C4-2B (cell line): Measurements from ENCODE around the gene HS2ST1.

Experiments used
- H3K27ac ChIP-seq: fragments of 450-650 bp; 2 replicates; pipeline ENCODE4 v1.5.1; 2017
- CTCF ChIP-seq: fragments of 450-650 bp; conservative IDR thresholded peaks from 2 replicates; pipeline ENCODE4 v1.5.1; 2017; ENCODE audit warnings: mild to moderate bottlenecking
- ZFX ChIP-seq: fragments of 450-650 bp; IDR thresholded peaks from 2 replicates; pipeline ENCODE4 v1.6.1; 2017

Gene HS2ST1

DNA sequence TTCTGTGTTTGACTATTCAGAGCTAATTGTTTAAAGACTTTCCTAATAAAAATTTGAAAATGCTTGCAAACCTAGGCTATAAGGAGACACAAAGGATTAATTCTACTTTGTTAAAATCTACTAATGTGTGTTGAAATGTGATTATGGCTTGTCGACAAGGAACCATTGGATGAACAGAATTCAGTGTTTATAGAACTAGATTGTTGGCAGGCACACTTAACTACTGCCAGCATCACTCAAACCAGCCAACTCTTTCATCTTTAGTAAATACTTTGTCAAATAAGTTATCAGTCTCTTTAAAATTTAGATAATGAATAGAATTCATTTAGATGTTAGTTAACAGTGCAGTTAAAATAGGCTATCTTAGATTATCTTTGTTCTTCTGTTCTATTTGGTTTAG is 27.6 kb downstream of the HS2ST1 start:
- H3K27ac ChIP-seq: no peak overlapping the region
- no peak for TF ChIP-seq CTCF
- TF ChIP-seq ZFX: no peak

- TF ChIP-seq CTCF (no peak), ZFX (no peak)
Observed at GRCh38 chr1:86942743-86943142, 28.3 kb downstream of the HS2ST1 start.

GRCh38 chr1:86948212-86948611 is 33.8 kb downstream of the HS2ST1 start:
- H3K27ac ChIP-seq: no peak overlapping the region
- no peak for TF ChIP-seq CTCF
- TF ChIP-seq ZFX: no peak

More at GRCh38 chr1:86942743-86943142, 28.3 kb downstream of the HS2ST1 start:
- H3K27ac ChIP-seq: no peak overlapping the region

DNA sequence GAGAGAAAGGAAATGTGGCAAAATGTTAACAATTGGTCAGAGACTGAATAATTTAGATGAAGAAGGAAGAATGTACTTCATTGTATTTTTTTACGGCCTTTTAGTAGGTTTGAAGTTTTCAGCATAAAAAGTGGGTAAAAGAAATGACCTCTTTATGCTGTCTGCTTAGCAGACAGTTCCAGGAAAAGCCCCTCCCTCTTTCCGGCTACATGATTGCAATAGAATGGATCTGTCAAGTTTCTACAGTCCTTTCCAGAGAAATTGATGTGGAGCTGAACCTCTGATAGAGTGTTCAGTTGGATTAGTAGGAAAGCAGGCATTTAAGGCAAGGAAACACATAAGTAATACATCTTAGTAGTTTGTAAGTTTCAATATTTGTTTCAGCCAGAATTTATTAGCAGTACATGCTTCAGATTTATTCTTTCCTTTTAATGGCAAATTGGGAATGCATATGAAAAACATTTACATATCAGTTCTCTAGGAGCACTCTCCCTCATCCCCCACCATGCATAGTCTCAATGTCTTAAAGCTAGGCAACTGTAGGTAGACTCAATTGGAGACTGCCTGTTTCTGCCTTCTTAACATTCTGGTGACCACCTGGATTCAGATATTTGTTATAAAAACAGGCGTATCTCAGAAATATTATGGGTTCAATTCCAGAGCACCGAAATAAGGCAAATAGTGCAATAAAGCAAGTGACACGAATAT is 36.4 kb downstream of the HS2ST1 start:
- no peak overlapping the region for H3K27ac ChIP-seq
- TF ChIP-seq CTCF (no peak), ZFX (no peak)

DNA sequence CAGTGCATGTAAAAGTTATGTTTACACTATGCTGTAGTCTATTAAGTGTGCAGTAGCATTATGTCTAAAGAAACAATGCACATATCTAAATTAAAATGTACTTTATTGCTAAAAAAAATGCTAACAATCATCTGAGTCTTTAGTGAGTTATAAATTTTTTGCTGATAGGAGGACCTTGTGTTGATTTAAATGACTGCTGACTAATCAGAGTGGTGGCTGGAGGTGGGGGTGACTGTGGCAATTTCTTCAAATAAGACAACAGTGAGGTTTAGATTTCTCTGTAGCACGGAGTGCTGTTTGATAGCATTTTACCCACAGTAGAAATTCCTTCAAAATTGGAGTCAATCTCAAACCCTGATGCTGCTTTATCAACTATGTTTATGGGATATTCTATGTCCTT is 37.0 kb downstream of the HS2ST1 start:
- TF ChIP-seq ZFX (no peak), CTCF (no peak)

DNA sequence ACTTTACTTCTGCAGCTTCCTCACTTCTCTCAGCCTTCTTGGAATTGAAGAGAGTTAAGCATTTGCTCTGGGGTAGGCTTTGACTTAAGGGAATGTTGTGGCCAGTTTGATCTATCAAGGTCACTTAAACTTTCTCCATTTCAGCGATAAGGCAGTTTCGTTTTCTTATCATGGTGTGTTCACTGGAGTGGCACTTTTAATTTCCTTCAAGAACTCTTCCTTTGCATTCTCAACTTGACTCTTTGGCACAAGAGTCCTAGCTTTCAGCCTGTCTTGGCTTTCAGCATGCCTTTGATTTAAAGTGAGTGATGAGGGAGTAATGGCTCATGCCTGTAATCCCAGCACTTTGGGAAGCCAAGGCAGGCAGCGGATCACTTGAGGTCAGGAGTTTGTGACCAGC is 38.7 kb downstream of the HS2ST1 start:
- H3K27ac ChIP-seq: no peak overlapping the region
- no peak for TF ChIP-seq CTCF
- TF ChIP-seq ZFX: no peak

More for the DNA sequence above, 37.0 kb downstream of the HS2ST1 start:
- no peak overlapping the region for H3K27ac ChIP-seq

DNA sequence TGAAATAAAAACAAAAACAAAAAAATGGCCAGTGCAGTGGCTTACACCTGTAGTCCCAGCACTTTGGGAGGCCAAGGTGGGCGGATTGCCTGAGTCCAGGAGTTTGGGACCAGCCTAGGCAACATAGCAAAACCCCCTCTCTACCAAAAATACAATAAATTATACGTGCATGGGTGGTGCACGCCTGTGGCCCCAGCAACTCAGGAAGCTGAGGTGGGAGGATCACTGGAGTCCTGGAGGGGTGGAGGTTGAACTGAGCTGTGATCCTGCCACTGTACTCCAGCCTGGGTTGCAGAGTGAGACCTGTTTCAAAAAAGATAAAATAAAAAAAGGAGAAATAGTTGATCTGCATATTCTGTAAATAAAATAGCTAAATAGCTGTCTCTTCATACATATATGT is 41.2 kb downstream of the HS2ST1 start:
- TF ChIP-seq ZFX: no peak
- TF ChIP-seq CTCF: no peak
- no peak overlapping the region for H3K27ac ChIP-seq
